SU-DHL-6 (cell line): ENCODE measurements around the gene NLN.
"Not testable (repeated sequence)": the region's sequence is repeated elsewhere in the genome, so short reads cannot be mapped to it uniquely, and the experiment has no call there.

Experiments
- CTCF ChIP-seq: fragments of 200-600 bp; sonication (generic); IDR thresholded peaks from one replicate; pipeline ENCODE4 v1.5.1; 2017; ENCODE audit warnings: antibody characterized with exemption, mild to moderate bottlenecking, low read length, moderate library complexity; ENCODE audit not compliant: insufficient read depth, poor library complexity, severe bottlenecking
- EZH2phosphoT487 ChIP-seq: fragments of 200-600 bp; sonication (generic), shearing (Covaris generic); conservative IDR thresholded peaks from 2 replicates; pipeline ENCODE4 v1.6.1; 2018; ENCODE audit warnings: mild to moderate bottlenecking, antibody characterized with exemption, low read length, moderate library complexity, mixed read lengths

DNA sequence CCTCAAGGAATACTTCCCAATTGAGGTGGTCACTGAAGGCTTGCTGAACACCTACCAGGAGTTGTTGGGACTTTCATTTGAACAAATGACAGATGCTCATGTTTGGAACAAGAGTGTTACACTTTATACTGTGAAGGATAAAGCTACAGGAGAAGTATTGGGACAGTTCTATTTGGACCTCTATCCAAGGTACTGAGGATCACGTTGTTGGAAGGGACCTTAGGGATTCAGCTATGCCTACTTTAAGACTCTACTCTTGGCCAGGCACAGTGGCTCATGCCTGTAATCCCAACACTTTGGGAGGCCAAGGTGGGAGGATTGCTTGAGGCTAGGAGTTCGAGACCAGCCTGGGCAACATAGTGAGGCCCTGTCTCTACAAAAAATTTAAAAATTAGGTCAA is 66.3 kb downstream of the NLN start:
- not testable (repeated sequence) for TF ChIP-seq CTCF, EZH2phosphoT487
